ENCODE measurements around the gene MYD88.

MYD88 gene

DNA sequence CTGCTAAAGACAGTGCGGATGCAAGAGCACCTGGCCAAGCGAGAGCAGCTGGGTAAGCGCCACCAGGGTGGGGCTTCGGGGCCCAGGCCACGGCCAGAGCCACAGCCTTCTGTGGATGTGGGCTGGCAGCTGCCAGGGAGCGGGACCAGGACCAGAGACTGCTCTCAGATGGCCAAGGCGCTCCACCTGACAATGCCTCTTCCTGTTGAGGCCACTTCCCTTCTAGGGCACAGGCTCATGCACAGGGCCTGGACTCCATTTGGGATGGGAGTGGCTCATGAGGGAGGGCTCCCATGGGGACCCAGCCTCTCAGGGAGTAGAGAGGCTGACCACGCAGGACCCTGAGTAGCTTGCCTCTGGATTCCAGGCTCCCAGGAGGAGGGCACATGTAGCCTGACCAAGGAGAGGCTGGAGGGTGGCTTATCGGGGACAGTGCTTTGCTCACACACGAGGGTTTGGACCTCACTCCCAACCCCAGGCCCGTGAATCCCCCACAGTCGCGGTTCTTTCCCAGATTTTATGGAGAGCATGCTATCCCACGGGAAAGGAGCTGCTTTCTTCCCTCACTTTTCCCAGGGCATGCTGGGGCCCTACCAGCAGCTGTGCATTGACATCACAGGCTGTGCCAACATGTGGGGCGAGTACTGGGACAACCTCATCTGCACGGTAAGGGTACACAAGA lies 26.6 kb upstream of the MYD88 start:
- no peak for DNase-seq

DNA sequence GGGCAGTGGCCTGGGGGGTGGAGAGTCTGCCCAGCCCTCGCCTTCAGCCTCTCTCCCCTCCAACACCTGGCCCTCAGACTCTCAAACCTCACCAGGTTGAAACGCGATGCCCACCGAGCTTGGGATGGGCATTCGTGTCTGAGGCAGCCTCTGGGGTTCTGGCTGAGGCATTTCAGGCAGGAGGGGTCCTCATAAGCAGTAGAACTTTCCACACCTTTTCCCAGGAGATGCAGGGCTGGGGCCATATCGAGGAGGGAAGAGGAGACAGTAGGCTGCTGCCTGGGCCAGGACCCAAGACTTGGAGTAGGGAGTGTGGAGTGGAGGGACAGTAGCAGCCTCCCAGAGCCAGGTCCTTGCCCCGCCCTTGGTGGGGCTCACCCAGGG lies 26.1 kb upstream of the MYD88 start:
- DNase-seq = no peak

DNA sequence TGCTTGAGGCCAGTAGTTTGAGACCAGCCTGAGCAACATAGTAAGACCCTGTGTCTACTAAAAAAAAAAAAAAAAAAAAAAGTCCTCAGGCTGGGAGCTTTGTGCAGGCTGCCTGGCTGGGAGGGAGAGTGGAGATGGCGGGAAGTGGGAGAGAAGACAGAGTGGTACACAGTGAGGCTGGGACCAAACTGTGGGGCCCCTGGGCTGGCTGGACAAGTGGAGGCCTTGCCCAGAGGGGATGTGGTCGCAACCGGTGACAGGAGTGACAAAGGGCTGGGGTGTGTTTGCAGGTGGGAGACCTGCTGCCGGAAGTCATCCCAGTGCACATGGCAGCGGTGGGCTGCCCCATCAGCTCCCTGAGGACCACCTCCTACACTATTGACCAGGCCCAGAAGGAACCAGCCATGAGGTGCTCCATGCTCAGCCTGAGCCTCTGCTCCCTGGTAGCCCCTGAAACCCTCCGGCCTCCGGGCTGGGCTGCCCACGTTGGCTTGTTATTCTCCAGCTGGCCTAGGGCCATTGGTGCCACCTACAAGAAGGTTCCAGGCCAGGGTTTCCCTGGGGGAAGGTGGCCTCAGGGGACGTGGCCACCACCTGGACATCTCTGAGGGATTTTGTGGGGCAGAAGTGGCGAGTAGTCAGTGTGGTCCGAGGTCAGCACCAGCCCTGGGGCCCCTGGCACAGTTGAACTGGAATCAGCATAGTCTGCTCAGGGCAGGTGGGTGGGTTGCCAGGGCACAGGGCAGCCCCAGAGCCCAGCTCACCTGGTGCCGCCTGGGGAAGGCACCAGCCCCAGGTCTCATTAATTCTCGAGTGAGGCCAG lies 24.2 kb upstream of the MYD88 start:
- DNase-seq = no peak

DNA sequence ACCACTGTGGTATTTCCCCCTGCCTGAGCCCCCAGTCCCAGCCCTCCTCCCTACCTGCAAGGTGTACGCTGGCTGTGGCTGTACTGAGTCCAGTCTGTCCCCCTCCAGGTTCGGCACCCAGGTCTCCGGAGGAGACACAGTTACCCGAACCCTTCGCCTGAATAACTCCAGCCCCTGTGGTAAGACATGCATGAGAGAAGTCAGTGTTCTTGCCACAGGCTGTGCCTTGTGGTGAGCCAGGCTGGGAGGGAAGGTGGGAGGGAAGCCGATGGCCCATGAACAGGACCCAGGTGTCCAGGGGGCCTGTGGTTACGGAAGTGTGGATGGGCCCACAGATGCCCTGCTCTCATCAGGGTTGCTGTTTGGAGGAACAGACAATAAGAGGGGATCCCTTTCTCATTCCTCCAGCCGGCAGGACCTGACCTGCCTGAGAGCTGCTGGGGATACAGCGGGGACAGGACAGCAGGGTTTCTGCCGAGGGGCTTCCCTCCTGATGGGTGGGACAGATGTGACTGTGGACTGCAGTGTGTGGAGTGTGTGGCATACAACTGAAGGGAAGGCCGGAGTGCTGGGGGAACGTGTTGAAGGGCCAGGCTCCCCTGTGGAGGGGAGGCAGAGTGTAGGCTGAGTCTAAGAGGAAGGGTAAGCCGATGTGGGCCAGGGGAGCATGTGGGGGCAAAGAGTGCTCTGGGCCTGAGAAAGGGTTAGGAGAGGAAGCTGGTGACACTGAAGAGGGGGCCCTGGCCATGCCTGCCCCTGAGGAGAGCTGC lies 23.4 kb upstream of the MYD88 start:
- DNase-seq = no peak

DNA sequence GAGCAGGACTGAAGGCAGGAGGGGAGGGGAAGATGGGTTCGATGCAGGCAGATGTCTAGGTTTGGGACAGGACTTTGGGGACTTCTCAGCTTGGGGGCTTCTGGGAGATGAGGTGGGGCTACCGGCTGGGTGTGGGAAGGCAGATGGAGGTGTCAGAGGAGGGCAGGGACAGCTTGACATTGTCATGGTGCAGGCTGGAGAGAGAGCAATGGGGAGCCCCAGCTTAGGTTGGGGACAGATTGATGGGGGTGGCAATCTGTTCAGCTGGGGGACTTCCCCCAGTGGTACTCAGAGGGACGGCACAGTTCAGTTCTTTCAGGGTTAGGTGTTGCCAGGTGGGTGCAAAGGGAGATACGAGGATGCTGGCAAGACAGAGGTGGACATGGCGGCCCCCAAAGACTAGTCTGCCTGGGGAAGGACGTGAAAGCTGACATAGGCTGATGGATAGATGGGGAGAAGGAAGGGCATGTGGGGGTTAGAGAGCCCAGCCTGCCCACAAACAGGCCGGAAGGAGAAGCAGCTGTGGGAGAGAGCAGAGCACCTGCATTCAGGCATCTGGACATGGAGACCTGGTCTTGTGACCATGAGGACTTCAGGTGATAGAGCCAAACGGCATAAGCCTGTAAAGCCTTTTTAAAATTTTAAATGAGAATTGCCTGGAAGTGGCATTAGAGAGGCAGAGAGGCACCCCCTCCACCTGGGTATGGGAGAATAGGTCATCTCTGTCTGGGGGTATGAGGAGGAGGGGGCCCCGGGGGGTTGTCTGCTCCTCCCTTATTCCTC lies 22.6 kb upstream of the MYD88 start:
- no peak for DNase-seq

DNA sequence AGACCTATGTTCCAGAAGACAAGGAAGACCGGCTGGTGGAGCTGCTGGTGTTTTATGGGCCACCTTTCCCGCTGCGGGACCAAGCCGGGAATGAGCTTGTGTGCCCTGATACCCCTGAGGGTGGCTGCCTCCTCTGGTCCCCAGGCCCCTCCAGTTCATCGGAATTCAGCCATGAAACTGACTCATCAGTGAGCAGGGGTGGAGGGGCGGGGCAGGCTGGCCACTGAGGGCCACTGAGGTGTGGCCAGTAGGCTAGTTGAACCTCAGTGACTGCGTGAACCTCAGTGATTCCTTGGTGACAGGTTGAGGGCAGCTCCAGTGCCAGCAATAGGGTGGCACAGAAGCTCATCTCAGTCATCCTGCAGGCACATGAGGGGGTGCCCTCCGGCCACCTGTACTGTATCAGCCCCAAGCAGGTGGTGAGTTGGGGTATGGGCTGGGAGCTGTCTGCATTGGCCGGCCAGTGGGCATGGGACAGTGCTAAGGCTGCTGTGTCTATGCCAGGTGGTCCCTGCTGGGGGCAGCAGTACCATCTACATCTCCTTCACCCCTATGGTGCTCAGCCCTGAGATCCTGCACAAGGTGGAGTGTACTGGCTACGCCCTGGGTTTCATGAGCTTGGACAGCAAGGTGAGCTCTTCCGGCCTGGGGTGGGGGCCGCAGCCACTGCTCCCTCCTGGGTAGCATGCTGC lies 21.8 kb upstream of the MYD88 start:
- DNase-seq = no peak

DNA sequence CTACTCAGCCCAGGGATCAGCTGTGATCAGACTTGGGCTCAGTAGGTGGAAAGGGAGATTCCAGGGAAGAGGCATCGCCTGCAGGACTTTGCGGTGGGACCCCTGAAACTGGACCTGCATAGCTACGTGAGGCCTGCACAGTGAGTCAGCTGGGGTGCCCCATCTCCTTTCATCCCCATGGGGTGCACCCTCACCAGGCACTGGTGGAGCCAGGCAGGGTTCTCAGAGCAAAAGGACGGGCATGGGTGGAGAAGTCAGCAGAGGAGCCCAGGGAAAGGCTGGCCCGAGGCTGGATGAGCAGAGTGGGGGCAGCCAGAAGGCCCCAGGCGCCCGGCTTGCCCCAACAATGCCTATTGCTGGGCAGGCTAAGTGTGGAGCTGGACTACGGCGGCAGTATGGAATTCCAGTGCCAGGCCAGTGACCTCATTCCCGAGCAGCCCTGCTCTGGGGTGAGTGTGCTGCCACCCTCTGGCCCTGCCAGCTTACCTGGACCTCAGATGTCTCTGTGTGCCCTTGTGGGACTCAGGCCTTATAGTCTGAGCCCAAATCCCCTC lies 21.2 kb upstream of the MYD88 start:
- DNase-seq = peak in 1 of 56 donors; percentile 21

DNA sequence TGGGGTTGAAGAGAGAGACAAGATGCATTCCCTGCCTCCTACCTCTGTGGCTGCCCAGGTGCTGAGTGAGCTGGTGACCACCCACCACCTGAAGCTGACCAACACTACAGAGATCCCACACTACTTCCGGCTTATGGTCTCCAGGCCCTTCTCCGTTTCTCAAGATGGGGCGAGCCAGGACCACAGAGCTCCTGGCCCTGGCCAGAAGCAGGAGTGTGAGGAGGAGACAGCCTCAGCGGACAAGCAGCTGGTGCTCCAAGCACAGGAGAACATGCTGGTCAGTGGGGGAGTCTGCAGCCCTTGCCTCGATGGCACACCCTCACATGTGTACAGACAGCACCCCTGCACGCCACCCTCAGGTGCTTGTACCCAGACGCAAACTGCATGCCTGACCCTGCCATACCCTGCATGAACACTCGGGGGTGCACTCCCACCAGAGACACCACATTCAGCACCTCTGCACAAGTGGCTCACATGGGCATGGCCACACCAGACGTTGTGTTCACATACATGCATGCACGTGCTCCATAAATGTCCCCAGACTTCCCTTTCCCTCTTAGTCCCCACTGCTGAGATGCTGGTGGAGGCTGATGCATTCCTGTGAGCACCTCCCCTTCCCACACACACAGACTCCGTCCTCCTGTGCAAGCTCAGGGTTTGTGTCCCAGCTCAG lies 20.6 kb upstream of the MYD88 start:
- DNase-seq = peak in 23 of 56 donors; percentile 4 to 61 (median 23)

DNA sequence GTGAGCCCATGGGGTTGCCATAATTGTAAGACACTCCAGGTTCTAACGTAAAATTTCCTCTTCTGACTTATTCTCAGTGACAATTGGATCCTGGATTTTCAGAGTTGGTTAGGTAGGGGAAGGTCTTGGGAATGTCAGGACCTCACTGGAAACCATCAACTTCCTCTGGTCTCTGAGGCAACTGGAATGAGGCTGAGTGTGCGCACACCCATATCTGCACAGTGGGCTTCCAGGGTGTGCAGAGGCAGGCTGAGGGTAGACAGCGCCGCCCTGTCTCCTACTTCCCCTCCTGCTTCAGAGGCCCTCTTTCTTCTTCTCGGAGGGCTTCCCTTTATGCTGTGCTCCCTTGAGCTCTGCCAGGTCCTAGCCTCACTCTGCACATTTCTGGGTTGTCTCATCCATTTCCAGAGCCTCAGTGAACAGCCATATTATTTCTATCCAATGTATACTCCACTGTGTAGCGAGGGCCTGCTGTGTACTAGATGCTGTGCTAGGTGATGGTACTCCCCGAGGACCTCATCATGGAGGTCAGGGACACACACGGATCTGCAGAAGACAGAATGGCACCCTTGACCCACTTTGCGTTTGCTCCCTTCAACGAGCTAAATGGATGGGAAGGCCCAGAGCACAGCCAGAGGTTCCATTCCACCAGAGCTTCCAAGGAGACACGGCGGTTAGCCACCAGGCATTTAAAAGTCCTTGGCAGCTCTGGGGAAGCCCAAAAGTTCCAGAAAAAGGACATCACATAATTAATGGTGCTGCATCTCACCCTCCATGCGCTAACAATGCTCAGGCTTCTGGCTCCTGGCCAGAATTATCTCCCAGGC lies 19.8 kb upstream of the MYD88 start:
- DNase-seq = peak in 2 of 56 donors; percentile 8 to 24

DNA sequence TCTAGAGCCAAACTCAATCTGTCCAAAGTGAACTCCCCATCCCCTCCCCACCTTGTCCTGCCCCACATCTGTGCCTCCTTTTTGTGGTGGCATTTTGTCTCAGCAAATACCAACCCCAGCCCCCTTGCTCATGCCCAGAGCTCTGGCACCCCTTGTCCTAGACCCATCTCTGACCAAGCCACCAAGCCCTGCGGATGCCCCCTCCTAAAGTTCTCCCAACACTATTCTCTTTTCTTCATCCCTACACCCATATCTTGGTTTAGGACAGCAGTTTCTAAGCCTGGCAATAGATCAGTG lies 19.3 kb upstream of the MYD88 start:
- DNase-seq = no peak

DNA sequence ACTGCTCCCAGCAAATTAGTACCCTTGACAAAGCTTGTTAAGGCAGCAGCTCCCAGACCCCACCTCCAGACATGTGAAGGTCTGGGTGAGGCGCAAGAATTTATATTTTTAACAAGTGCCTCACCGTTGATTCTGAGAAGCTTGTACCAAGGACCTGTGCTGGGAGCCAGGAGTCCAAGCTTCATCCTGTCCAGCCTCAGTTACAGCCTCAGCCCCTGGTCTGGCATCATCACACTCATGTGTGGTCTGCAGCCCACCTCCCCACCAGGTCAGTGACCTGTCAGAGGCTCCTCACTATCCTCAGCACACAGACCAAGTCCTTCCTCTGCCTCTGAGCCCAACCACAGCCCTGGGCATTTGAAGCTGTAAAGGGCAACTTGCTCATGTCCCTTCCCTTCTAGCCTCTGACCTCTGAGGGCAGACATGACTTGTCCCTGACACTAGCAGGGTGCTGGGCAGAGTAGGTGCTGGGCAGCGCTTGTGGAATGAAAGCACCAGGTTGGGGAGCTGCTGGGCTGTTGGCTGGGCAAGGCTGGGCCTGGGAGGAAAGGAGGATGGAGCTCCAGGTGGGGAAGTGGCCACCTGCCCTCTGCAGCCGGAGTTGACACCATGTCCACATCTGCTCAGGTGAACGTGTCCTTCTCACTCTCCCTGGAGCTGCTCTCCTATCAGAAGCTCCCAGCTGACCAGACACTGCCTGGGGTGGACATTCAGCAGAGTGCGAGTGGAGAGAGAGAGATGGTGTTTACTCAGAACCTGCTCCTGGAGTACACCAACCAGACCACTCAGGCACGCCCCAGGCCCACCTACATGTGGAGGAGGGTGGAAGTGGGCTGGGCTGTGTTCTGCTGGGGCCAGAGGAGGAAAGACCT lies 18.4 kb upstream of the MYD88 start:
- DNase-seq = no peak

DNA sequence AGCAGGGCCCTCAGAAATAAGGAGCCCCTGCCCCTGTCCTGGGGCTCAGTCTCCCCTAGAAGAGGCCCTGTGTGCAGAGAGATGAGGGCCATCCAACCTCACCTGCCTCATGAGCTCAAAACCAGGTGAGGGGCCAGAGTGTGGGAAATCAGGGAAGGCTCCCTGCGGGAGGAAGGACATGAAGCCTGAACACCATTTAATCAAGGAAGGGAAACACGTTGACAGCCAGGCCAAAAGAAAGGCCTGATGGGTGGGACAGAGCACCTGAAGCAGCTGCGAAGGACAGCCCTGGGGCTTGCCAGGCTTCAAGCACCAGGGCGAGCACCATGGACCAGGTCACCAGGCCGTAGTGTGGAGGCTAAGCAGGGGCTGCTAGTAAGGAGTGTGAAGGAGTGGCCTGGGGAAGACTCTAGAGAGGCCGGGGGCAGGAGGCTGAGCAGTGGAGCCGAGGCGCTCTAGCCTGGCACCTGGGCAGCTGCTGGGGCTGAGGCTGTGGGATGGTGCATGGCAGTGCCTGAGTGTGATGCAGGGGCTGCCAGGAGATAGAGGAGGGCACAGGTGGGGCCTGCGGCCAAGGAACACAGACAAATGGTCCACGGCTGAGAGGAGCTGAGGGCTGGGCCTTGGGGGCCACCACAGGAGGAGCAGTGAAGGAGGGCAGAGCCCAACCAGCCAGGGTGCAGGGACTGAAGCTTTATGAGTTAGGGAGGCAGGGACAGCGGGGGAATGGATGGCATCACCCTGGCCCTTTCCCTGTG lies 17.6 kb upstream of the MYD88 start:
- DNase-seq = no peak

DNA sequence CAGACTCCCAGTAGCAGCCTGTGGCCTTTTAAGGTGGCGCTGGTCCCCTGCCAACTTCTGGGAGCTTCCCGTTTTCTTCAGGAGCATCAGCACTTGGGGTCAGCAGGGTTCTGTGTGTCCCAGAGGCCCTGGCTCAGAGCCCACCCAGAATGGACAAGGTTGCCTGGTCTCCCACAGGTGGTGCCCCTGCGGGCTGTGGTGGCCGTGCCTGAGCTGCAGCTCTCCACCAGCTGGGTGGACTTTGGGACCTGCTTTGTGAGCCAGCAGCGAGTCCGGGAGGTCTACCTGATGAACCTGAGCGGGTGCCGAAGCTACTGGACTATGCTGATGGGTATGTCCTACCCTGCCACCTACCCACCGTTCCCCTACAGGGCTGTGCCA lies 17.0 kb upstream of the MYD88 start:
- no peak for DNase-seq

DNA sequence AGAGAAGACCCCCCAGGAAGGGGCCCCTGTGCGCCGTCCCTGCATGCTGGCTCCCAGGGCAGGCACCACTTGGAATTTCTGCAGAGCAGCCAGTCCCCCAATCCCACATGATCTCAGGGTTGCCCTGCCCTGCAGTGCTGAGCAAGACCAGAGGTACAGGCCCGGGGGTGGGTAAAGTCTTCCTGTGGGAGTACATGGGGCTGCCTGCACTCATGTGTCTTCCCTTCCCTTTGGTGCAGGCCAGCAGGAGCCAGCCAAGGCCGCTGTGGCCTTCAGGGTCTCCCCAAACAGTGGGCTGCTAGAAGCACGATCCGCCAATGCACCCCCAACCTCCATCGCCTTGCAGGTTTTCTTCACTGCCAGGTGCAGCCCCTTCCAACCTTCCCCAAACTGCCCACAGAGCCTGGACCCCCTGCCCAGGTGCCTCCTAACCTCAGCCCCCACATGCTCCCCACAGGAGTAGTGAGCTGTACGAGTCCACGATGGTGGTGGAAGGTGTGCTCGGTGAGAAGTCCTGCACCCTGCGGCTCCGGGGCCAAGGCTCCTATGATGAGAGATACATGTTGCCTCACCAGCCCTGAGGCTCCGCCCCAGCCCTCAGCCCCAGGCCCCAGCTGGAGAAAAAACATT lies 16.5 kb upstream of the MYD88 start:
- no peak for DNase-seq

DNA sequence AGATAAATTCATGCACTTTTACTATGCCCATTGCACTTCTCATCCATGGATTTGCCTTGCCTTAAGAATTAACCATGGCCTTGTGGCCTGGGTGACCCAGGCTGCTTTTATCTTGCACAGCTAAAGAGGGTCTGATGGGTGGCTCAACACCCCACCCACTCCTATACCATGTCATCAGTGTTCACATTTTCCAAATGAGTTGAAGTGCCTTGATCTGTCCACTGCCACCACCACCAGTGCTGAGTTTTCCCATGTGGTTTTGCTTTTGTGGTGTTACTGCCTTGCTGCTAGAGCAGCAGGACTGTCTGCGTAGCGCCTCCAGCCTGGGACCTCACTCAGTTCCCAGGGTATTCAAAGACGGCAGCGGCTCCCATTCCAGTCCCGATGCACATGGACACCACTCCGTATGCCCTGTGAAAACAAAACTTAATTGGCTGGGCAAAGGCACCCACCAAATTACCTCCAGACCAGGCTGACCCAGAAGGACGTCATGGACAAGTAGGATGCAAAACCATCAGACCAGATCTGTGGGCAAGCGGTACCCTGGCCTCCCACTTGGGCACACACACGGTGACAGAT lies 15.7 kb upstream of the MYD88 start:
- DNase-seq = no peak

DNA sequence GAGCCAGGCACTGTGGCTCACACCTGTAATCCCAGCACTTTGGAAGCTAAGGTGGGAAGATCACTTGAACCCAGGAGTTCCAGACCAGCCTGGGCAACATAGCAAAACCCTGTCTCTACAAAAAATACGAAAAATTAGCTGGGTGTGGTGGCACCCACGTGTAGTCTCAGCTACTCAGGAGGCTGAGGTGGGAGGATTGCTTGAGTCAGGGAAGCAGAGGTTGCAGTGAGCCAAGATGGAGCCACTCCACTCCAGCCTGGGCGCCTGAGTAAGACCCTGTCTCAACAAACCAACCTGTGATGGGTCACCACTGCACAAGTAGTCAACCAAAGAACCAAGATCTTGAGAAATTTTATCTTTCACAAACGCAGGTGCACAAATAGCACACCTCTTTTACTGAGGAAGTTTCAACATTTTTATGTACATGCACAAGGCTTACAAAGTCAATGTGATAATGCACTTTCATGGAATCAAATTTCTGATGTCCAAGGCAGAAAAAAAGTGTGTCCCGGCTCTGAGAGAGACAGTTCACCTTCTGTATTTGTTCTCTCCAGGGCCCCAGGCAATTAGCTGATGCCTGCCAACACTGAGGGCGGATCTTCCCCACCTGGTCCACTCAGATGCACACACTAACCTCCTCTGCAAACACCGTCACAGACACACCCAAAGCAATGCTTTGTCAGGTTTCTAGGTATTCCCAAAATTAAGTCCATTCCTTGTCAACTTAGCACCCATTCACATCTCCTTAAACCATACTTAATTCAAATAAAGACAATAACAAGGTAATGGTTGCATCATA lies 13.9 kb upstream of the MYD88 start:
- no peak for DNase-seq
